G401.6 (cell line): ENCODE measurements around the gene STX1B.
A peak's percentile ranks its signal among the peaks of the same experiment; 100 is the strongest.

Experiments
- FAIRE-seq: peaks from 2 replicates; lab custom pipeline; 2012; peaks lifted over from hg19 to GRCh38; lab: Jason Lieb, UNC

Gene STX1B

DNA sequence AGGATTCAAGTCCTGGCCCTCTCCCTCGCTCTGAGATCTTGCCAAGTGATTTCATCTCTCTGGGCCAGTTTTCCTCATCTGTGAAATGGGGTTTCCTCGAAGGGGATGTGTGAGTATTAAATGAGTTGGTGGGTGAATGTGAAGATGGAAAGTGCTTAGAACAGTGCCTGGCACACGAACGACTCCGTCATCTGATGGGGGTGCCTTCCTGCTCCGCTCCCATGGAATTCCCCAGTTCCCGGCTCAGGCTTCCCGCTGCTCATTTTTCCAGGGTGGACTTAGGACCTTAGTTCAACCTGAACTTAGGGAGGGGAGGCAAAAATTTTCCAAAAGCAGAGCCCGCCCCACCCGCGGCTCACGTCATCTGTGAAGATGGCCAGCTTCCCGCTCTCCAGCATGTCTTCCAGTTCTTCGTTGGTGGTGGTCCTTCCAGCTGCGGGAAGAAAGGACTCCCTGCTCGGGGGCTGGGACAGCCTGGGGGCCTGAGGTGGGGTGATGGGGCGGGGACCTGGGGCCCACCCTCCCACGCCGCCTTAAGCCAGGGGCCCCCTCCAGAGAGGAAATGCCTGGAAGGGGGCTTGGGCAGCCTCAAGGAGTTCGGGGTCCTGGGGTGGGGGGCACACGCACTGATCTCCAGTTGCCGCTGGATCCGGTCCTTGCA is 14.0 kb downstream of the STX1B start:
- no peak for FAIRE-seq

GRCh38 chr16:30995927-30996323 is 14.5 kb downstream of the STX1B start:
- FAIRE-seq: no peak

- FAIRE-seq: no peak
These were observed 17.3 kb downstream of the STX1B start for GRCh38 chr16:30992931-30993816.

GRCh38 chr16:30992276-30992780 is 18.1 kb downstream of the STX1B start:
- no peak for FAIRE-seq

- no peak for FAIRE-seq
These were observed 19.4 kb downstream of the STX1B start for GRCh38 chr16:30991052-30991451.

- no peak for FAIRE-seq
These were observed 20.3 kb downstream of the STX1B start for GRCh38 chr16:30990105-30990504.

DNA sequence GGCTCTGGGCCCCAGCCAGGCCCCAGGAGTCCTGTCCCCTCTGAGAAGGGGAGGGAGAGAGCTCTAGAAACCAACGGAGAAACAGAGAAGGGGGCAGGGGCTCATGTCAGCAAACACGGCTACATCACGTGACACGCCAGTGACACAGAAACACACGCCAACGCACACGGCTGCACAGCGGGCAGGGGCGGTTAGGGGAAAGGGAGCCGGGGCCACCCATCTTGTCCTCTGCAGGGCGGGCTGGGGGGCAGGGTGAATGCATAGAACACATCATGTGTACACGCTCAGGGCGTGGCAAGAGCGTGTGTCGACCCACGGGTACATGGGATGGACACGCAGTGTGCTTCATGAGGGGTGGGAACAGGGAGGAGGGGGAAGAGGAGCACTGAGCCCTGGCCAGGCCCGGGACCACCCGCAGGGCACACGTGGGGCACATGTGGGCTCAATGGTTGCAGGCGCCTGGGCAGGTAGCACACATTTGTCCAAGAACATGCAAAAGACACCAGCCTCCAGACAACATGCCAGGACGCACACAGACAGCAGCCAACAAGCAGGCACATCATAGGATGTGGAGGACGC is 20.9 kb downstream of the STX1B start:
- FAIRE-seq: no peak

GRCh38 chr16:30987581-30988190 is 22.8 kb downstream of the STX1B start:
- FAIRE-seq: no peak

DNA sequence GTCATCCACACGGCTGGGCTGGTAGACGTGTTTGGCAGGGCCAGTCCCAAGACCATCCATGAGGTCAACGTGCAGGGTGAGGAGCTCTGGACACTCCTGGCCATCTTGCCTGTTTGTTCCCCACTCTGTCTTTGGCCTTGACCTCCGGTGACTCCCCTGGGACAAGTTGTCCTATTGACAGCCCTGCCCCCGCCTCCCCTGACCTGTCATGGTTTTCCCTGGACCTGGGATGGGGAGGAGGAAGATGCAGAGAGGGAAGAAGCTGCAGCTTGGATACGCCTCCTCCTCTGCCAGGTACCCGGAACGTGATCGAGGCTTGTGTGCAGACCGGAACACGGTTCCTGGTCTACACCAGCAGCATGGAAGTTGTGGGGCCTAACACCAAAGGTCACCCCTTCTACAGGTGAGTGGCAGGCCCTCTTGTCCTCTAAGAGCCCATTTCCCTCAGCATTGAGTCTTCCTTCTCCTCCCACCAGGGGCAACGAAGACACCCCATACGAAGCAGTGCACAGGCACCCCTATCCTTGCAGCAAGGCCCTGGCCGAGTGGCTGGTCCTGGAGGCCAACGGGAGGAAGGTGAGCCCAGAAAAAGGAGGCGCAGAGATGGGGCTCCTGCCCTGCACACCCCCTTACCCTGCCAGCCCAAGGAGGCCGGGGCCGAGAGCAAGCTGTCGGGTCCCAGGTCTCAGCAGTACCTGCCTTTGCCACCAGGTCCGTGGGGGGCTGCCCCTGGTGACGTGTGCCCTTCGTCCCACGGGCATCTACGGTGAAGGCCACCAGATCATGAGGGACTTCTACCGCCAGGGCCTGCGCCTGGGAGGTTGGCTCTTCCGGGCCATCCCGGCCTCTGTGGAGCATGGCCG is 24.1 kb downstream of the STX1B start:
- no peak for FAIRE-seq

- FAIRE-seq: no peak
These were observed 24.9 kb downstream of the STX1B start for GRCh38 chr16:30985401-30986128.

GRCh38 chr16:30984669-30985400 is 25.6 kb downstream of the STX1B start, which contains the start of gene HSD3B7:
Gene HSD3B7 (plus strand): TSS chr16:30985207. CDS start chr16:30985659, 452 bp downstream.
- peak; percentile 83 for FAIRE-seq

GRCh38 chr16:30983898-30984610 is 26.4 kb downstream of the STX1B start:
- no peak for FAIRE-seq

DNA sequence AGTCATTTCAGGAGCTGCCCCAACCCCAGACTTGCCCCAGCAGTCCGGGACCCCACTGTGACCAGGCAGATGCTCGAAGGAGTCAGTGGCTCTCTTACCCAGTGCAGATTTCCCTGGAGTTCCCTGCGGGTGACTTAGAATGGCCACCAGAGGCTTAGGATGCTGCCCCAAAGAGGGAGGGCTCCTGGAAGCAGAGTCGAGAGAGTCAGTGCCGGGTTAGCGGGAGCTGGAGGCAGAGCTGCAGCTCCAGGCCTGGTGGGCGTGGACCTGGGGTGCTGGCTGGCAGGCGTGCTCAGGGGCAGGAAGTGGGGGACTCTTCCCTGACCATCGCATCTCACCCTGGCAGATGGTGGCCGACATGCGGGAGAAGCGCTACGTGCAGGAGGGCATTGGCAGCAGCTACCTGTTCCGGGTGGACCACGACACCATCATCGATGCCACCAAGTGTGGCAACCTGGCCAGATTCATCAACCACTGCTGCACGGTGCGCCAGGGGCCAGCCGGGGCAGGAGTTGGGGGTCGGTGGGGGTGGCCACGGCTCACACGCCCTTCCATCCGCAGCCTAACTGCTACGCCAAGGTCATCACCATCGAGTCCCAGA is 27.0 kb downstream of the STX1B start:
- FAIRE-seq: no peak

- no peak for FAIRE-seq
These were observed 27.7 kb downstream of the STX1B start for GRCh38 chr16:30982548-30983288.

DNA sequence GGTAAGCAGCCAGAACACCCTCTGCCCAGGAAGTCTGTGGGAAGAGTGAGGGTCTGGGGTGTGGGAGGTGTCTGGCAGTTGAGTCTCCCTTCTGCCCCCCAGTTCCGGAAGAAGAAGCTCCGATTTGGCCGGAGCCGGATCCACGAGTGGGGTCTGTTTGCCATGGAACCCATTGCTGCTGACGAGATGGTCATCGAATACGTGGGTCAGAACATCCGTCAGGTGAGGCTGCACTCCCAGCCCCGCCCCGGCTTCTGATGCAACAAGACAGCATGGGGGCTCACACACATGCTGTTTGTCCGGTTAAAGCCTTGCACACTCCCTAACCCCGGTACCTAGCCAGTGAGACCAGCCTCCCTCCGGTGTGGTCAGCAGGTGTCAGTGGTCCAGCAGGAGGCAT is 29.5 kb downstream of the STX1B start:
- no peak for FAIRE-seq

DNA sequence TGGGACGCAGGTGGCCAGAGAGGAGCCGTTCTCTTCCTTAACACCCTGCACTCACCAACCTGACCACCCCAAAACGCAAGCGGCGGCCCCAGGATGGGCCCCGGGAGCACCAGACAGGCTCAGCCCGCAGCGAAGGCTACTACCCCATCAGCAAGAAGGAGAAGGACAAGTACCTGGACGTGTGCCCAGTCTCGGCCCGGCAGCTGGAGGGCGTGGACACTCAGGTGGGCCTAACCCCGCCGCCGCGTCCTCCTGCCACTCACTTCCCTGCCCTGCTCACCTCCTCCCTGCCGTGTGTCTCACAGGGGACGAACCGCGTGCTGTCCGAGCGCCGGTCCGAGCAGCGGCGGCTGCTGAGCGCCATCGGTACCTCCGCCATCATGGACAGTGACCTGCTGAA is 30.0 kb downstream of the STX1B start:
- no peak for FAIRE-seq

GRCh38 chr16:30980023-30980371 is 30.4 kb downstream of the STX1B start:
- FAIRE-seq: no peak
